GM19324 (cell line): ENCODE results near the gene PAK4.

ENCODE experiments used
- ATAC-seq: cut with Tn5 transposase; IDR thresholded peaks from one replicate; pipeline ENCODE4 v1.9.1; 2021; ENCODE audit warnings: mild to moderate bottlenecking, moderate library complexity; ENCODE audit not compliant: unreplicated experiment, low FRiP score

The PAK4 gene

GRCh38 chr19:39160889-39161672 lies 35.5 kb downstream of the PAK4 start:
- no peak for ATAC-seq

DNA sequence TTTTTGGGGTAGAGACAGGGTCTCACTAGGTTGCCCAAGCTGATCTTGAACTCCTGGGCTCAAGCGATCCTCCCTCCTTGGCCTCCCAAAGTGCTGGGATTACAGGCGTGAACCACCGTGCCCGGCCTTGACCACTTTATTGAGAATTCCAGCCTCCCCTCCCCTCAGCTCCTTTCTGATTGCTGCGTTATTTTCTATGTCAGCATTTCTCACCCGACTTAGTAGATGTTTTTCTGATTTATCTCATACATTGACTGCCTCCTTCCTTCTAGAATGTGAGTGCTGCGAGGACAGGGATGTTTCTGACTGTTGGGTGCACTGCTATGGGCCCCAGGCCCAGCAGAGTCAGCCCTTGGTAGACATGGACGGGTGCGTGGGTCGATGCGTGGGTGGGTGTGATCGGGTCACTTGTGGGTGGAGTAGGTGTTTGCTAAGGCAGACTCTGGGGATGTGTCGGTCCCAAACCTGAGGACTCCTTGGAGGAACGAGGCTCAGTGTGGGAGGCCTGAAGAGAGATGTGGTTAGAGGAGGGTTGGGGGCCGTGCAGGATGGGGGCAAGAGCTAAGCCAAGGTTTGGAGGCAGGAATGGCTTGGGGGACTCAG lies 37.0 kb downstream of the PAK4 start:
- no peak for ATAC-seq

DNA sequence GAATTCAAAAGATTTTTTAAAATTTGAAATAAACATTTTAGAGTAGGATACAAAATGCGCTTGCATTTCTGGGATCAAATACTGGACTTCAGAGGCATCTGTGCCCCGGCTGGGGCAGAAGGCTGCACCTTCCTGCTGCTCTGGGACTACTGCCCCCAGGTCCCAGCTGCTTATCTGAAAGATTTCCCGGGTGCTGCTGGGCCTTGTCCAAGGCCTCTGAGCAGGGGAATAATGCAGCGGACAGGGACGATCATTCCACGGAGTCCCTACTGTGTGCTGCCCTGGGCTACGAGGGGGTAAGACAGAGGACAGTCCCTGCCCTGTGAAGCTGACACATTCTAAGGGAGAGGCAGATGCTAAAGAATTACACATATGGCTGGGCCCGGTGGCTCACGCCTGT lies 38.0 kb downstream of the PAK4 start:
- no peak for ATAC-seq

DNA sequence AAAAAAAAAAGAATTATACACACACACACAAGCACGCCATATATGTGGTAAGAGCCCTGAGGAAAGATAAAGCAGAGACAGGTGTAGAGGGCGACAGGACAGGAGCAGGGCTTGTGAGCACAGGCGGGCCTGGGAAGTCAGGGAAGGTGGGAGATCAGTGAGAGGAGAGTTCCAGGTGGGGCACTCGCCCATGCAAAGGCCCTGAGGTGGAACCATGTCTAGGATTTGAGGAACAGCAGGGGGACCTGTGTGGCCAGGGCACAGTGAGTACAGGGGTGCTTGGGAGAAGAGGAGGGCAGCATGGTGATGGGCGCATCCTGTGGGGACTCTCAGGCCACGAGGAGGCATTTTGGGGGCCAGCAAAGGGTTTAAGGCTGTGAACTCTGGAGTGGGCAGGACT lies 38.7 kb downstream of the PAK4 start:
- ATAC-seq: no peak

DNA sequence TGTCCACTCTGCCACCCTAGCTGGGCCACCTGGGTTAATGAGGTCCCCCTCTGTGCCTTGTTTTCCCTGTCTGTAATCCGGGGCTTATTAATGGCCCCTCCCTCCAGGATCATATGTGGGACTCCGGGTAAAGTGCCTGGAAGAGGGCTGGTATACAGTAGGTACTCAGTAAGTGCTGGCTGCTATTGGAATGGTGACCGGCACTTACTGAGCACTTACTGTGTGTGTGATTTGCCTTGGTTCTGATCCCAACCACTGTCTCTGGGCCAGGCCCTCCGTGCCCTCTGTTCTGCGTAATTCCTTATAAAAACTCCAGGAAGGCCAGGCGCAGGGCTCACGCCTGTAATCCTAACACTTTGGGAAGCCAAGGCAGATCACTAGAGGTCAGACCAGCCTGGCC lies 40.3 kb downstream of the PAK4 start:
- no peak for ATAC-seq

GRCh38 chr19:39166571-39167391 lies 41.2 kb downstream of the PAK4 start:
- no peak for ATAC-seq

DNA sequence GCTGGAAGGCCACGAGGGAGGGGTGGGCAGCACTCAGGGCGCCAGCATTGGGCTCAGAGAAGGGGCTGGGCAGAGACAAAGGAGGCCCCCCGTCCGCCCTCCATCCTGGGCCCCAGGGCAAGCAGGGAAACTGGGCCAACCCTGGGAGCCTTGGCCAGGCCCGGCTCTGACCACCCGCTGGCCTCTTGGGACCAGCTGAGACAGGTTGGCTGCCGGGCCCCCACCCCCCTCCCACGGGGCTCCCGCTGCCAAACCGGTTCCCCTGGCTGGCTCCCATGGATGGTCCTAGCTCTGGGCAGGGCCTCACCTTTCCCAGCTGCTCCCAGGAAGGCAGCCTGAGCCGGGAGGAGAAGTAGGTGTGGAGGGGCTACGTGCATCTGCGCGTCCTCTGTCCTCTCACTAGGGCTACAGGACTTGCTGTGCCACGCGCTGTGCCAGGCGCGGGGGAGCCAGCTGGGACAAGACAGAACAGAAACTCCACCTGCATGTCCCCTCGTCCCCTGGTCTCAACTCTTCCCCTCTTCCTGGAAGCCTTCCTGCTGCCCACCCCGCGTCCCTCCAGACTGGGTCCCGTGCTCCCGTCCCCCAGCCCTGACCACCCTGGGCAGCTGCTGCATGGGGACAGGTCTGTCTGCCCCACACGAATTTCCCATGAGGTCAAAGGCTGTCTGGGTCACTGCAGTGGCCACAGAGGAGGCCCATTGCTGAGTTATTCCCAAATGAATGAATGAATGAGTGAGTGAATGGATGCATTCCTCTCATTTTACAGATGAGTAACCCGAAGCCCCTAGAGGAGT lies 42.1 kb downstream of the PAK4 start:
- ATAC-seq: no peak

DNA sequence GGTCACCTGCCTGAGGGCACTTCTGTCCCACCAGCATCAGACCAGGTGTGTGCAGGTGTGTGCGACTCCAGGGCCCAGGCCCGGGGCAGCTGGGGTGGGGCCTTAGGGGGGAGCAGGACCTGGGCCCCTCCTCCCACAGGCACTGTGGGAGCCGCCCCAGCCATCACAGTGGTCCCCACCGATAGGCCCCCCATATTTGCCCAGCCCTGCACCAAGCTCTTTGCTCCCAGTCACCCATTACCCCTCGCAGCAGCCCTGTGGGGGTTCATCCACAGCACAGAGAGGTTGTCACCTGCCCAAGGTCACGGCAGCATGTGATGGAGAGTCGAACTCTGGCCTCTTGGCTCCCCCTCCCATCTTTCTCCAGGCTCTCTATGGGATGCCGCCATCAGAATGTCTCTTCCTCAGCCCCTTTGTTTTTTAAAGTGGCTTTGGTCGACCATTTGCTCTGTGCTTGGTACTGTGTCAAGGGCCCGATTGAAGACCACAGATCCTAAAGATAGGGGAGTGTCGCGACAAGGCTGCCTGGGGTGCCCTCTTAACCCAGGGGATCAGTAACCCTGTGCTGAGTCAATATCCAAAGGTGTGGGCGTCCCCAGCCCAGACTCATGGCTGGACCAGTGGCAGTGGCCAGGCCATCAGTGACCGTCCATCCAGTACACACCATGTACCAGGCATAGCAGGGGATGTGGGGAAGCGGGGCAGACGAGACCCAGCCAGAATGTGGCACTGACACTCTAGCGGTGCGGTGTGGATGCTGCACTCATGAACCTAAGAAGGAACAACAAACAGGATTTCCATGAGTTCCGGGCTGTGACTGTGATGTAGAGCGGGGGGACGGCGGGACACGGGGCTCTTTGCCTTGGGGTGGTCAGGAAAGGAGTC lies 42.9 kb downstream of the PAK4 start:
- no peak for ATAC-seq

DNA sequence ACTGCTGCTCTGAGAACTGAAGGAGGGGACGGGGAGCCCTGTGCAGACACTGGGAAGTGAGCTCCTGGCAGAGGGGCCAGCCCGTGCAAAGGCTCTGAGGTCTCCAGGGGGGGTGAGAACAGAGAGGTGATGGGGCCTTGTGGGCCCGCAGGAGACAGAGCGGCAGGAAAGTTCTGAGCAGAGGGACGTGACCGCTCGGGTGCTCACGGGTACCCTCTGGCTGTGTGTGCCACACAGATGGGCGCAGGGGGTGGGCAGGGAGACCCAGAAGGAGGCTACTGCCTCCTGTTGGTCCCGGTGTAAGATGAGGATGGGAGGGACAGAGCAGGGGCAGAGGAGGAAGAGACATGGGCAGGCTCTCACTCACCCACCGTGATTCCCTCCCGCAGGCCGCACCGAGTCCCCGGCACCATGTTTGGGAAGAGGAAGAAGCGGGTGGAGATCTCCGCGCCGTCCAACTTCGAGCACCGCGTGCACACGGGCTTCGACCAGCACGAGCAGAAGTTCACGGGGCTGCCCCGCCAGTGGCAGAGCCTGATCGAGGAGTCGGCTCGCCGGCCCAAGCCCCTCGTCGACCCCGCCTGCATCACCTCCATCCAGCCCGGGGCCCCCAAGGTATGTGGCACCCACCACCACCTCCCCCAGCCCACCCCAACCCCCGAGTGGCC lies 43.7 kb downstream of the PAK4 start:
- no peak for ATAC-seq

DNA sequence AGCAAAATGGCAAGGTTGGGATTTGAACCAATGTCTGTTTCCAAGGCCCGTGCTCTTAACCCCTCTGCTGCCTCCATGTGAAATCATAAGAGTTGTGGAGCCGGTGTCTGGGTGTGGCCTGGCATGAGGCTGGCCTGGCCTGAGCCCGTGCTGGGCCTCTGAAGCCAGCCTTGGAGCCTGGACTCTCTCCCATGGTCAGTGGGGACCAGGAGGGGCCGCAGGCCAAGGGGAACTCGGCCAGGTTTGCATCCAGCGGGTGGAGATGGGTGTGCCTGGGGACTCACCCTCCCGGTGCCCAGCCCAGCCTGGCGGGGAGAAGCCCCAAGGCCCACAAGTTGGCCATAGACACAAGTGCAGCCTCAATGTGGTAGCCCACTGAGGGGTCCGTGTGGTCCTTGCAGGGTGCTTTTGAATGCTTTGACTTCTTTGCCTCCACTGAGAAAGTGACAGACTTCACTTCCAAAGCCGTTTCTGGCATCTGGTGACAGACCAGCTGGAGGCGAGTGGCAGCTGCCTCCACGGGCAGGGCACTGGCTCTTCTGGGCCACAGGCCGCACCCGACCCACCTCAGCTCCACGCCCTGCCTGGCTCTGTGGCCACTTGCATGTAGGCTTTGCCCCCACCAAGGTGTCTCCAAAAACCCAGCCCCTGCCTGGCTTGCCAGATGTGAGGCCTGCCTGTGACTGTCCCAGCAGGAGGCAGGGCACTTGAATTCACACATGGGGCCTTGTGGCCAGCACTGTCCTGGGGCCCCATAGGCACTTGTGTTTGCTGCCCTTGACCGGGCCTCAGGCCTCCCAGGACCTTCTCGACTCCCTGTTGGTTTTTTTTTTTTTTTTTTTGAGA lies 45.0 kb downstream of the PAK4 start:
- no peak for ATAC-seq

DNA sequence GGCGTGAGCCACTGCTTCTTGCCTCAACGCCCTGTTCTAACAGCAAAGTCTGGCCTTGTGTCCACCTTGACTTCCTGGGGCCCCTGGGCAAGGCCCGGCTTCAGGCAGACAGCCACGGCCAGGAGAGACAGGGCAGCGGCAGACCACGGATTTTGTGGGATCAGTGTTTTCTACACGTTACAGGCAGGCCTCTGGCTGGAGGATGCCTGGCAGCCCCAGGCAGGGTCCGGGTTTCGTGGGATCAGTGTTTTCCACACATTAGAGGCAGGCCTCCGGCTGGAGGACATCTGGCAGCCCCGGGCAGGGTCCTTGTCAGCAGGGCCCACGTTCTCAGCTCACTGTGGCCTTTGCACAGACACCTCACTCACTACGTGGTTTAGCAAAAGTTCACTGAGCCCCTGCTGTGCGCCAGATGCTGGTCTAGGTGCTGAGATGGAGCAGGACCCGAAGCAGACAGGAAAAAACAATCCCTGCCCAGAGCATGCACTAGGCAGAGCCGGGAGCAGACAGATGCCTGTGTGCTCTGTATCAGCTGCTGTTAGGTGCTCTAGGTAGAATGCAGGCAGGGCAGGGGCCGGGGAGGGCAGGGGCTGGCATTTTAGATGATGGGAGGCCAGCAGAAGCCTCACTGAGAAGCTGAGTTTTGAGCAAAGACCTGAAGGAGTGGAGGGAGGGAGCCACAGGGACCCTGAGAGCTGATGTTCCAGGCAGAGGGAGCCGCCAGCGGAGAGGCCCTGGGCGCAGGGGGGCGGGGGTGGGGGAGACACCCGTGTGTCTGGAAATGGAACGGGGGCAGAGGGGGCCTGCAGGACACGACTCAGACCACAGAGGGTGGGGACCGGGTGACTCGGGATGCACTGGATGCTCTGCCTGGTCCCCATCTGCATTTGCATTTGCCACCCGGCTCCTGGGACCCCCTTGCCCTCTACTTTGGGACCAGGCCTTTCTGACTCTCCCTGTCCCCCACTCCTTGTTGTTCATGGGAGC lies 46.2 kb downstream of the PAK4 start:
- ATAC-seq: no peak

- no peak for ATAC-seq
Measured at GRCh38 chr19:39172700-39173501, 47.3 kb downstream of the PAK4 start.

GRCh38 chr19:39173502-39173991 lies 48.0 kb downstream of the PAK4 start:
- ATAC-seq: no peak

- ATAC-seq: no peak
Measured at GRCh38 chr19:39174142-39174541, 48.6 kb downstream of the PAK4 start.

- ATAC-seq: no peak
Measured at GRCh38 chr19:39174558-39175544, 49.3 kb downstream of the PAK4 start.
